GM15510 (cell line): ENCODE results near the gene ELP4.

ENCODE experiments used
- POLR2A ChIP-seq: IDR thresholded peaks from 3 replicates; pipeline ENCODE4 v1.6.1; 2011; ENCODE audit warnings: borderline replicate concordance; ENCODE audit not compliant: insufficient read length; ENCODE audit errors: extremely low read depth

The ELP4 gene

GRCh38 chr11:31512117-31512516 is 2.5 kb downstream of the ELP4 start:
- TF ChIP-seq POLR2A, result no peak

DNA sequence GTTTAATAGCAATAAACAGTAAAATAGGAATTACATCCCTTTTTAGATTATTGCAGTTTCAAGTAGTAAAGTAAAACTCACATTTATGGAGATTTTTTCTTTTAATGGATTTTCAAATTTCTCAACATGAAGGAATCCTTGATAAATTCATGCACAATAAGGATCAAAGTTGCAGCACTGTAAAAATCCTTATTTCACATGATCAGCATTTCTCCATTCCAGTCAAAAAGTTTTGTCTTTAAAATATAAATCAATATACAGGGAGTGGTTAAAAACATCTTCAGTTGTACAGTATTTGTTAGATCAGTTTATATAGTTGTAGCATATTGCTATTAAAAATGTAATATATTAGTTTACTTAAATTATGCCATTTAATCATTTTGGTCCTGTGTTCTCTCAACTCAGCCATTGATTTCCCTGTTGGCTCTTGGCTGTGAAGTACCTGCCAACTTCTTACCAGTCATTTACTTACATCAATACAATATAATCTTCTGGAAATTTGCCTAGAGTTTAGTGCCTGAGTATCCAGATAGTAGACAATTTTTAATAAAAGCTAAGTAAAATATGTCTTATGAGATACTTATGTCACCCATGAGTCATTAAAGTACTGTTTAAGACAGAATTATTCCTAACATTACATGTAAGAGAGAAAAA is 12.1 kb downstream of the ELP4 start:
- TF ChIP-seq POLR2A, result no peak

GRCh38 chr11:31529189-31529588 is 19.6 kb downstream of the ELP4 start:
- no peak for TF ChIP-seq POLR2A

DNA sequence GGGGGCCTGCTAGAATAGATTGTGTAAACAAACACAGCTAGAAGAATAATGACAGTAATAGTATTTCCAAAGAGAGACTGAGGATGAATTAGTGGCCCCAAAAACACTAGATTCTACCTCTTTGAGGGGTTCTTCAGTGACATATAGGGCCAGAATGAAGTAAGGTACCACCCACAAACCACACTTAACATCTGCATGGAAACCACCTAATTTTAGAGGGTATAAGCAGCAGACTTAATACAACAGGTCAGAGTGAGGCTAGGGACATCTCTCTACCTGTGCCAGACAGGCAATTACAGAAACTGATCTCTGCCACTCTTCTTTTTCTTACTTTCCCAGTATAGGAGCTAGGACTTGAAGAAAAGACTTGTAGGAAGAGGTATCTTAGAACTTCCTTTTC is 20.1 kb downstream of the ELP4 start:
- TF ChIP-seq POLR2A, result no peak

DNA sequence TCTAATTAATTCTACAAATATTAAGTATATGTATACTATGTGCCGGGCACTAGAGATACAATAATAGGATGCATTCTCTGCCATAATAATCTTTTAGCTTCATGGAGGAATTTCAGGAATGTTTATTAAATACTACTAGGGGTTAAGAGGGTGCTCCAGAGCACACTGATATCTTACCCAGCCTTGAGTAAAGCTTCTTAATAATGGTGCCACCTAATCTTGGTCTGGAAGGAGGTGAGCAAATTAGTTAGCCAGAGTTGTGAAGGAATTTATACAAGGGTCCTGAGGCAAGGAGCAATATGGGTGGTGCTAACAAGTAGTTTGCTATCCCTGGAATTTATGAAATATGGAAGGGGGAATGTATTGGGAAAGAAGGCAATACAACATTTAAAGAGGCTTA is 21.7 kb downstream of the ELP4 start:
- TF ChIP-seq POLR2A, result no peak

DNA sequence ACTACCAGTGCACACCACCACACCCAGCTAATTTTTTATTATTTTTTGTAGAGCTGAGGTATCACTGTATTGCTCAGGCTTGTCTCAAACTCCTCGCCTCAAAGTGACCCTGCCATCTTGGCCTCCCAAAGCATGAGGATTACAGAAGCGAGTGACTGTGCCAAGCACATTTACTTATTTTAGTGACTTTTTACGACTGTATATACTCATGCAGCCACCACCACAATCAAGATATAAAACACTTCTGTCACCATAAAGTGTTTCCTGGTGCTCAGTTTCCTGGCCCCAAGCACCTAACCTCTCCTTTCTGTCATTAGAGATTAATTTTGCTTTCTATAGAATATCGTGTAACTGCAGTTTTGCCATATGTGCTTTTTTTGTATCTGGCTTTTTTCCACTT is 25.9 kb downstream of the ELP4 start:
- TF ChIP-seq POLR2A, result no peak

DNA sequence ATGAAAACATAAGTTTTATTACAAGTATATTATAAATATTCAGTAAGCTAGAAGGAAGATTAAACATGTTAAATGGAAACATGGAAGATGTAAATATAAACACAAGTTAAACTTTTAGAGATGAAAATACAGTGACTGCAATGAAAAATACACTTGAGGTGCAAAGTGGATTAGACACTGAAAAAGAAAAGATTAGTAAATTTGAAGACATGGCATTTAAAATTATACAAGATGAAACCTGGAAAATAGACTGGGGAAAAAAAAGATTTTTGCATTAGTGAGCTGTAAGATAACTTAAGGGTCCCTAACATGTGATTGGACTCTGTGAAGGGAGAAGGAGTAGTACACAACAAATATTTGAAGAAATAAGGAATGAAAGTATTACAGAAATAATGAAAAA is 33.3 kb downstream of the ELP4 start:
- no peak for TF ChIP-seq POLR2A

DNA sequence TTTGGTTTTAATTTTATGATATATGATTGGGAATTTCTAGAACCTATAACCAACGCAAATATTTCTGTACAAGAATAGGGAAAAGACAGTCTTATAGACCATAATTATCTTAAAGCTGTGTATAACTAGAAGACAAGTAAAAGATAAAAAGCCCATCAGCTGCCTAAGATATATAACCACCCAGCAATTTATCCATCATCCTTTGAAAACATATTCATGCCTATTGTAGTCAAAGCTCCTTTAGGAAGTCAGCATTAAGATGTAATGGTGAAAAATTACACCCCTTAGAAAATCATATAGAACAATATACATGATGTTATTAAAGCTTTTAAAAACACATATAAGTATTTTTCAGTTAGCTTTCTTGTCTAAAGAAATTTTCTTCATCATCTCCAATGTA is 46.4 kb downstream of the ELP4 start:
- TF ChIP-seq POLR2A, result no peak

GRCh38 chr11:31558001-31558400 is 48.4 kb downstream of the ELP4 start:
- no peak for TF ChIP-seq POLR2A

- TF ChIP-seq POLR2A, result no peak
Measured at GRCh38 chr11:31560842-31561476, 51.4 kb downstream of the ELP4 start.

DNA sequence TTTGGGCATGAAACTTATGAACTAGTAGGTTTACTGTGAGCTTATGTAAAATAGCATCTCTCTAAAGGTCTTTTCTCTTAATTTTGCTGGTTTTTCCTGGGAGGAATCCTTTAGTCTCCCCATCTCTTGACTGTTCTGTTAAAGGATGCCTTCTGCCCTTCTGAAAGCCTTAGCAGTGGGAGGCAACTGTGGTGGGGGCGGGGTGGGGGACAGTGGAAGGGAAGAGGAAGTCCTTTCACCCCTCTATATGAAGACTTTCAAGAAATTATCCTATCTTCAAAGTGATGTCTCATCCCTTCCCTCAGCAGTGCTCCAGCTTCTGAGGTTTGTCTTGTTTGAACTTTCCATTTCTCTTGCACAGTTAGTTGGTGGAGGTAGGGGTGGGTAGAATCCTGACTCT is 73.1 kb downstream of the ELP4 start:
- TF ChIP-seq POLR2A, result no peak

DNA sequence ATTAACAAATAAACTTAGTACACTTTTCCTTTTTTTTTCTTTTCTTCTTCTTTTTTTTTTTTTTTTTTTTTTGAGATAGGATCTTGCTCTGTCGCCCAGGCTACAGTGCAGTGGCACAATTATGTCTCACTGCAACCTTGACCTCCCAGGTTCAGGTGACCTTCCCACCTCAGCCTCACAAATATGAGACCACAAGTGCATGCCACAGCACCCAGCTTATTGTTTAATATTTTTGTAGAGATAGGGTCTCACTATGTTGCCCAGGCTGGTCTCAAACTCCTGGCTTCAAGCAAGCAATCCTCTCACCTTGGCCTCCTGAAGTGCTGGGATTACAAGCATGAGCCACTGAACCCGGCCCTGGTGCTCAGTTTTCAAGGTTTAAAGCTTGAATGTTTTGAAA is 88.9 kb downstream of the ELP4 start:
- no peak for TF ChIP-seq POLR2A

DNA sequence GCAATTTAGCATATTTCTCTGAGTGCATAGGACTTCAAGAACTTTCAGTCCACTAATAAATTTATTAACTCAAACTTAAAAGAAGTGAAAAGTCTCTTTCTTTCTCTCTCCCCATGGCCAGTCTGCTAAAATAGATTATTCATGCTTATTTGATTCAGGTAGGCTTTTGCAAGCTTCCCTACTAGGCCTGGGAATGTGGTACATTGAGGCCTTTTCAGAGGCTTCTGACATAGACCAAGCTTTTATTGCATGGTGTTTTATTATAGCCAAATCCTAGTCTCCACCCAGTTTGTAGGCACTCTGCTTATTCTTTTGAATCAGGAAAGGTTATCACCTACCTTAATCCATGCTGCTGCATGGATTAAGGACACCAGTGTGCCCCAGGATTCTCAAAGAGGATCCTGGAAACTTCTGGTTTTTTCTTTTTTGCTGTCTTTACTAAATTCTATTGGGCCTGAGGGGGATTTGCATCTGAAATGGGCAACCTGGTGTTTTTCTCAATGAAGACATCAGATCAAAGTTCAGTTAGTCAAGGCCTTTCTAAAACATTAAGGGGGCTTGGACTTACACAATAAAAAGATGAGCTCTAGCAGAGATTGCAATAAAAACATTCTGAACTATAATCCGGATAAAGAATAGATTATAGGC is 92.2 kb downstream of the ELP4 start:
- TF ChIP-seq POLR2A, result no peak

DNA sequence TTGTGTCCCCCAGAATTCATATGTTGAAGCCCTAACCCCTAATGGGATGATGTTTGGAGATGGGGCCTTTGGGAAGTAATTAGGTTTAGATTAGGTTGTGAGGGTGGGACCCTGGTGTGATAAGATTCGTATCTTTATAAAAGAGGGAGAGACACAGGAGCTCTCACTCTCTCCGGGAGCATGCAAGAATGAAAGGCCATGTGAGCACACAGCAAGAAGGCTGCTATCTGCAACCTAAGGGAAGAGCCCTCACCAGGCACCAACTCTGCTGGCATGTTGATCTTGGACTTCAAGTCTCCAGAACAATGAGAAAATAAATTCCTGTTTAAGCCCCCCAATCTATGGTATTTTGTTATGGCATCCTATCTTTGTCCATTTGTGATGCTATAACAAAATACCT is 97.3 kb downstream of the ELP4 start:
- no peak for TF ChIP-seq POLR2A

DNA sequence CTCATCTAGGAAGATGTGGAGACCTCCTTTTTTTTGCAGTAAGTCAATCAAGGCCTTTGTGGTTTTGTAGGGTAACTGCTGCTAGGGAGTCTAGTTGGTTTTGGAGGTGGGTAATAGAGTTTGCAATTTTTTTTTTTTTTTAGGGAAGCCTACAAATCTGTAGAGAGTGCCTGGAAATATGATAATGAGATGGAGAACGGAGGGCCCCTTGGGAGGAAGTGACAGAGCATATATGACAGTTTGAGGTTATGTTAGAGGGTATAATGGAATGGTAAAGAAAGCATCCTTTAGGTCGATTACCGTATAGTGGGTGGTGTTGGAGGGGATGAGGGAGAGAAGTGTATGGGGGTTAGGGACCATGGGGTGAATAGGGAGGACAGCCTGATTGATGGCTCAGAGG is 98.3 kb downstream of the ELP4 start:
- no peak for TF ChIP-seq POLR2A

- TF ChIP-seq POLR2A, result no peak
Measured at GRCh38 chr11:31608995-31609394, 99.4 kb downstream of the ELP4 start.
